GM19468 (cell line): ENCODE data around the gene STON1.
"Not testable (repeated sequence)": the region's sequence is repeated elsewhere in the genome, so short reads cannot be mapped to it uniquely, and the experiment has no call there.

Experiments used
- ATAC-seq: cut with Tn5 transposase; IDR thresholded peaks from one replicate; pipeline ENCODE4 v1.9.1; 2021; ENCODE audit warnings: mild to moderate bottlenecking, moderate library complexity, moderate number of reproducible peaks; ENCODE audit not compliant: unreplicated experiment; ENCODE audit errors: extremely low read depth

The STON1 gene, protein sequence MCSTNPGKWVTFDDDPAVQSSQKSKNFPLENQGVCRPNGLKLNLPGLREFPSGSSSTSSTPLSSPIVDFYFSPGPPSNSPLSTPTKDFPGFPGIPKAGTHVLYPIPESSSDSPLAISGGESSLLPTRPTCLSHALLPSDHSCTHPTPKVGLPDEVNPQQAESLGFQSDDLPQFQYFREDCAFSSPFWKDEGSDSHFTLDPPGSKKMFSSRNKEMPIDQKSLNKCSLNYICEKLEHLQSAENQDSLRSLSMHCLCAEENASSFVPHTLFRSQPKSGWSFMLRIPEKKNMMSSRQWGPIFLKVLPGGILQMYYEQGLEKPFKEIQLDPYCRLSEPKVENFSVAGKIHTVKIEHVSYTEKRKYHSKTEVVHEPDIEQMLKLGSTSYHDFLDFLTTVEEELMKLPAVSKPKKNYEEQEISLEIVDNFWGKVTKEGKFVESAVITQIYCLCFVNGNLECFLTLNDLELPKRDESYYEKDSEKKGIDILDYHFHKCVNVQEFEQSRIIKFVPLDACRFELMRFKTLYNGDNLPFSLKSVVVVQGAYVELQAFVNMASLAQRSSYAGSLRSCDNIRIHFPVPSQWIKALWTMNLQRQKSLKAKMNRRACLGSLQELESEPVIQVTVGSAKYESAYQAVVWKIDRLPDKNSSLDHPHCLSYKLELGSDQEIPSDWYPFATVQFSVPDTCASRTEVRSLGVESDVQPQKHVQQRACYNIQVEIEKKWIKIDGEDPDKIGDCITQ

GRCh38 chr2:48530033-48530811 is at the start of gene STON1:
STON1 (plus strand) TSS chr2:48530154; CDS start chr2:48580634, 50,480 bp downstream.
- peak; percentile 20 for ATAC-seq

GRCh38 chr2:48480526-48480925 is 49.4 kb upstream of the STON1 start:
- ATAC-seq = no peak

DNA sequence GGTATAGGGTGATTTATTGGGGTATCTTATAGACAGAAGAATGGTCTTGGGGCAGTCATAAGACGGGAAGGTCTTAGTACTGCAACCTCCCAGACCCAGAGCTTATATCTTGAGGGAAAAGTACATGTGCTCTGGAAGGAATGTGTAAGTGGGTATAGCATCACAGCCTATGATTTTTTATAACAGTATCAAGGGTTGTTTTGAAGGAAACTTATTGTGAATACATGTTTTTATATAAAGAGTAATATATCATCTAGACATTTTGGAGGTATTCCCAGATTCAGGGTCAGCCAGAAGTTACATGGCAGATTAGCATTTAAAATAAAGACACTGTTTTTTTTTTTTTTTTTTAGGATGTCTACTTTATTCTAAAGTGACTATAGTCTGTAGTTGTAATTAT is 47.6 kb upstream of the STON1 start:
- no peak for ATAC-seq

GRCh38 chr2:48482769-48483168 is 47.2 kb upstream of the STON1 start:
- no peak for ATAC-seq

DNA sequence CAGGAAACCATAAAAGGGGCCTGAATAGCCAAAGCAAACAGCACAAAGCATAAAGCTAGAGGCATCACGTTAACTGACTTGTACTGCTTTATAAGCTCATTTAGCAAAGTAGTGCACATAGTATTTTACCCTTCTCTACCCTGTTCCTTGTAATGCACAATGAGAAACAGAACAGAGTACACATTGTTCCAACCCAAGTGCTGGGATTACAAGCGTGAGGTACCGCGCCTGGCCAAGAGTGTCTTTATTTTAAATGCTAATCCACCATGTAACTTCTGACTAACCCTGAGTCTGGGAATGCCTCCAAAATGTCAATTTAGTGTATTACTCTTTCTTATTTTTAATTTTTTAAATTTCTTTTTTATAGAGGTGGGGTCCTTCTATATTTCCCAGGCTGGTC is 46.4 kb upstream of the STON1 start:
- ATAC-seq = no peak

DNA sequence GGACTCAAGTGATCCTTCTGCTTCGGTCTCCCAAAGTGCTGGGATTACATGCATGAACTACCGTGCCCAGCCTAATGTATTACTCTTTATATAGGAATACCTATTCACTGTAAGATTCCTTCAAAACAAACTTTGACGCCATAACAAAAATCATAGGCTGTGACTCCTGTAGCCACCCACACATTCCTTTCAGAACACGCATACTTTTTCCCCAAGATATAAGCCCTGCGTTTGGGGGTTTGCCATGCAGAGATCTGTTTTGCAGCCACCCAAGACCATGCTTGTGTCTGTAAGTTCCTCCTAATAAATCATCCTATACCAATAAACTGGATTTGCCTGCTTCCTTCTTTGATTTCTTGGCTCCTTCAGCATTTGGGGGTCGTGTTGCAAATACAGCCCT is 46.0 kb upstream of the STON1 start:
- no peak for ATAC-seq

DNA sequence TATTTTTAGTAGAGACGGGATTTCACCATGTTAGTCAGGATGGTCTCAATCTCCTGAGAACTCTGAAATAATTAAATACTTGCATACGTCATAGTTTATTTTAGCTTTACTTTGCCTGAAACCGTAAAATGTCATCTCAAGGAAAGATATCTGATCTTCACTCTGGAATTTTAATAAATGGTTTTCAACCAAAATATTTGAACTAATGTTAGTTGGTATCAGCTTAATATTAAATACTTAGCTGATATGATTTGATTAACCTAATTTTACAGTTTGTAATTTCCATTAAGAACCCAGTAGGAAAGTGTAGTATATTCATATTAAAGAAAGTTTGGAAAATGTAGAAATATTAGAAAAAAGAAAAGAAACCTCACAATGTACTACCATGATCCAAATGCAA is 41.4 kb upstream of the STON1 start:
- no peak for ATAC-seq

GRCh38 chr2:48496849-48497248 is 33.1 kb upstream of the STON1 start:
- ATAC-seq = no peak

DNA sequence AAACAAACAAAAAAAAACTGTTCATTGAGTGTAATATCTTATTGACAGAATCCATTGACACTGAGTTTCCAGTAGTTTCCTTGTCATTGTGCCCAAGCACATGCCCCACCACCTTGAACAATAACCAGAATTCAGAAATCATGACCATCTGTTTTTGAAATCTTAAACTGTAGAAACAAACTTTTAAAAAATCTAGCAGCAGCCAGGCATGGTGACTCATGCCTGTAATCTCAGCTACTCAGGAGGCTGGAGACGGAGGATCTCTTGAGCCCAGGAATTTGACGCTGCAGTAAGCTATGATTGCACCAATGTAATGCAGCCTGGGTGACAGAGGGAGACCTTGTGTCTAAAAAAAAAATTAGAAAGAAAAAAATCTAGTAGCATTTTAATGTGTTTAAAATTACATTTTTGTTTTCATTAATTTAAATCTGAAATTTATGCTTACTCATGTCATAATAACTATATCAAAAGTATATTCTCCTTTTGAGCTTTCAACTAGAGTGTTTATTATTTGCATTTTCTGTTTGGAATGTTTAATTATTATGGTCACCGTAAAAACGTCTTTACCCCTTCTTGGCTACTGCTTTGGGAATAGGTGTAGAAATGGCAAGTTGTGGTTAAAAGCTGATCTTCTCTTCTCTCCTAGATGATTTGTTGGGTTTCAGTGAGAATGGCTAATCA is 25.2 kb upstream of the STON1 start:
- ATAC-seq = no peak

GRCh38 chr2:48507111-48507510 is 22.8 kb upstream of the STON1 start:
- ATAC-seq = no peak

DNA sequence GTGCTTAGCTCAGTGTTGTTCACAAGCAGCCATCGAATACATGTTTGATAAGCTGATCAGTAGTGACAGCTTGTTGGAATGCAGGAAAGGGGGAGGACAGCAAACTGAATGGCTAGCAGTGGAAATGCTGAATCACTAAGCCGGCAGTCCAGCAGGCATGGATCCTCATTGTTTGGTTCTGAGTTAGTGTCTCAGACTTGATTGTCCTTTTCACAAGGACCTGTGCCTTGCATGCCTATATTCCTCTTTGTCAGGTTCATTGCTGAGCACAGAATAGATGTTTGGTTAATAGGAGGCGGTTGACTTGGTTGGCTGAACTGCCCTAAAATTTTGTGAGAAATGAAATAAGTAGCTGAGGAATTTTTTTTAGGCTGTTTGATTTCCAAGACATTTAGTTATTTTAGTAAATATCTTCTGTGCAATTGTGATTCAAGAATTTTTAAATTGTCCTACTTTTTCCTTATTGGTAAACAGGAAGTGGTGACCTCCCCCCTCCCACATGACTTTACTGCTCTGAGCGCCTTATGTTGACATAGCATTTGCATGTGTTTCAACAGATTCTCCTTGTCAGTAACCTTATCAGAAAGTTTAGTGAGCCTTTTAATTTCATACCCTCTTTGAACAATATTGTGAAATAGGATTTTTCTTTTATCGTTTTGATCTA is 21.4 kb upstream of the STON1 start:
- no peak for ATAC-seq

- no peak for ATAC-seq
Measured at GRCh38 chr2:48510329-48510728, 19.6 kb upstream of the STON1 start.

- ATAC-seq = no peak
Measured at GRCh38 chr2:48511849-48512470, 18.0 kb upstream of the STON1 start.

- no peak for ATAC-seq
Measured at GRCh38 chr2:48512571-48512970, 17.4 kb upstream of the STON1 start.

DNA sequence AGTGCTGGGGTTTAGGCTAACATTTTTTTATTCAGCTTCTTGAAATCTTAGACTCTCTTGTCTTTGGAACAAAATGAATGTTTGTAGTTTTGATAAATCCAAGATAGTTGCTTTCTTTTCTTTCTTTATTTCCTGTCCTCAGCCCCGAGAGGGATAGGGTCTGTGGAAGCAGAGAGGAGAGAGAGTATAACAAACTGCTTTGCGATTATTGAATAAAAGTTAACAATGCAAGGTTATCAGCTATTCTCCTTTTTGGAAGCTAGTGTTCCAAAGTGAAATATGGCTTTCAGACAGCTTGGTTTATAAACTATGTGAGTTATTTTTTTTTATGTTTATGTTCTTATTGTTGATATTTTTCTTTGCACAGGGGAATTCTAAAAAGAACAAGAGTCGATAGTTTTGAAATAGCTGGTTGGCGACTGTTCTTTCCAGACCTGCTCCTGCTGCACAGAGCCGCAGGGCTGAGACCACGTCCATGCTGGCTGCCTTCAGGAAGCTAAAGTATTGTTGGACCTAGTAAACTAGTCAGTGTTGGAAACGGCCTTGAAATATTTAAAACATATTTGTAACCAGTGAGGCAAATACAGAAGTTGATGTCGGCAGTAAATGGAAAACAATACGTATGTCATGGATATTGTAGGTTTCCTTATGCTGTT is 15.5 kb upstream of the STON1 start:
- no peak for ATAC-seq

DNA sequence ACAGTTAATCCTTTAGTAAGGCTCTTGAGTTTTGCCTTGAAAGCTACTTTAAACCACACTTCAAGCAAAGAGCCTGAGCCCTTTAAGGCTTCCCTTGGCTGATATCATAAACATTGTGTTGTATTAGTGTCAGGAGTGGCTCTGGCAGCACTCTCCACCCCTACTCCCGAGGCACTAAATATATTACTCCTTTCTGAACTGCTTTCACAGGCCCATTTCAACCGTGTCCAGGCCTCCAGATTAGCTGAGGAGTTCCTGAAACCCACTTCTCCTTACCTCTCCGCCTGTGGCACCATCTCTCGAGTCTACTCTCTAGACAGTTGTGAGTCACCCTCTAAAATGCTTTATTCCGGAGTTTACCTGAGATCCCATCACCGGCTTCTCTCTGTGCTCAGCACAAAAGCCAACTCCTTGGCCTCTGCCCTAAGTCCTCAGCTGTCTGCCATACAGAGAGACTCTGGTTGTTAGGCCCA is 14.4 kb upstream of the STON1 start:
- no peak for ATAC-seq

DNA sequence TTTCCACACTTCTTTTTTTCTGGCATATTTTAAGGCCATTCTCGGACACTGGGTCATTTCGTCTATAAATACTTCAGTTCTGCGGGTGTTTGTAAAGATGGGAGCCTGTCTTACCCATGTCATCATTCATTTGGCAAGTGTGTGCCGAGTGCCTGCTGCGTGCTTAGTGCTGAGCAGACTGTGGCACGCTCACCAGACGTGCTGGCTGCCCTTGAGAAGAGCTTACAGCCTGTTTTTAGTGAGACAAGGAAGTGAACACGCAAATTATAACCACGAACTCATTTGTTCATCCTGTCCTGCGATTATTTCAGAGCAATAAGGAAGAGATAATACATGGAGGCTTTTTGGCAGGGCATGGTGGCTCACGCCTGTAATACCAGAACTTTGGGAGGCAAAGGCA is 10.4 kb upstream of the STON1 start:
- ATAC-seq = no peak

GRCh38 chr2:48524756-48525155 is 5.2 kb upstream of the STON1 start:
- not testable (repeated sequence) for ATAC-seq
